ENCODE data around the gene NKD1.
A peak's percentile ranks its signal among the peaks of the same experiment; 100 is the strongest.

The NKD1 gene

DNA sequence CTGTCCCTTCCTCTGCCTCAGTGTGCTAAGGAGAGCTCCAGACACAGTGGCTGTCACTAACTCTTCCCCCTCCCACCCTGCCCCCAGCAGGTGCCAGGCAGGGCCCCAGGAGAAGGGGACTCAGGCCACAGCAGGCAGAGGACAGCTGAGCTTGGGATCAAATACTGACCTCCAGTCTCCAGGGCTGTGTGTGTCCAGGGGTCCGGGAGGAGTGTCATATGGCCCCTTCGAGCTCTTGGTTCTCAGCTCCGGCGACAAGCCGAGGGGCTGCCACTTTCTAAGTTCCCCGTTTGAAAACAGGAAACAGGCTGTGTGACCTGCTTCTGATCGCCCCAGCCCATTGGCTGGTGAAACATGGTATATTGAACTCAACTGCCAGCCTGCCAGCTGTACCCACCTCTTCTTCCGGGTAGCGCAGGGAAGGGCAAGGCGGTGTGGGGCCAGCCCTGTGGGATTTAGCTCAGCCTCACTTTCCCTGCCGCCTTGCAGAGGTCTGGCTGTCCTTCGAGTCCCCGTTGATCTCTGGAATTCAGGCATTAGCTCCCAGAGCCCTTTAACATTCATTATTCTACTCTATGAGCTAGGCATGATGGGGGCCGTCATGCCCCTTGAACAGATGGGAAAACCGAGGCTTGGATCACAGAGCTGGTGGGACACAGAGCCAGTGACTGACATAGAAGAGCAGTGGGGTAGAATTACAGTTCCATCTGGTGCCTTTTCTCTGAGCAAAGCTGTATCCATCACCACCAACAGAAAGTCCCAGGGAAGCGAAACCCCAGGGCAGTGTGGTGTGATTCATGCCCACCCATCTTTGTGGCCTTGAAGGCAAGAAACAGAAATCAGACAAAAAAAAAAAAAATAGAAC lies 133.1 kb downstream of the NKD1 start, which contains the start of gene SNX20:
Gene SNX20 (minus strand): TSS at position 292 of the 865 bp plus-strand sequence. CDS start 3,786 bp downstream, outside the sequence.
- DNase-seq = peak; percentile 72

GRCh38 chr16:50683689-50684374 lies 135.6 kb downstream of the NKD1 start:
- no peak for DNase-seq

- DNase-seq = no peak
Measured at GRCh38 chr16:50684823-50685461, 136.7 kb downstream of the NKD1 start.

- no peak for DNase-seq
Measured at GRCh38 chr16:50685462-50686063, 137.4 kb downstream of the NKD1 start.

- no peak for DNase-seq
Measured at GRCh38 chr16:50688083-50688482, 139.9 kb downstream of the NKD1 start.

DNA sequence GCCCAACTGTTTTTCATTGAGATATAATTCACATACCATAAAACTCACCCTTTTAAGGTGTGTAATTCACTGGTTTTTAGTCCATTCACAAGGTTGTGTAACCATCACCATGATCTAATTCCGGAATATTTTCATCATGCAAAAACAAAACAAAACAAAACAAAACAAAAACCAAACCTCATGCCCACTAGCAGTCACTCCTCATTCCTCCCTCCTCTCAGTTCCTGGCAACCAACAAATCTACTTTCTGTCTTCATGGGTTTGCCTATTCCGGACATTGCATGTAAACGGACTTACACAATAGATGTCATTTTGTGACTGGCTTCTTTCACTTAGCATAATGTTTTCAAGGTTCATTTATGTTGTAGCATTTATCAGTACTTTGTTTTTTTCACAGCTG lies 140.7 kb downstream of the NKD1 start:
- no peak for DNase-seq

- no peak for DNase-seq
Measured at GRCh38 chr16:50690177-50690576, 142.0 kb downstream of the NKD1 start.

DNA sequence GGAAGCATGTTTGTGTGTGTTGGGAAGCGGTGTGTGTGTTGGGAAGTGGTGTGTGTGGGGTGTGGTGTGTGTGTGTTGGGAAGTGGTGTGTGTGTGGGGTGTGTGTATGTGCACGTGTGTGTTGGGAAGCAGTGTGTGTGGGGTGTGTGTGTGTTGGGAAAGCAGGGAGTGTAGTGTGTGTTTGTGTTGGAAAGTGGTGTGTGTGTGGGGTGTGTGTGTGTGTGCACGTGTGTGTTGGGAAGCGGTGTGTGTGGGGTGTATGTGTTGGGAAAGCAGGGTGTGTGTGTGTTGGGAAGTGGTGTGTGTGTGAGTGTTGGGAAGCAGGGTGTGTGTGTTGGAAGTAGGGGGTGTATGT lies 144.4 kb downstream of the NKD1 start:
- DNase-seq = no peak

- DNase-seq = no peak
Measured at GRCh38 chr16:50692999-50693781, 145.0 kb downstream of the NKD1 start, which contains the start of gene NOD2. Gene NOD2, plus strand, starts transcription at chr16:50693606. Its CDS starts 5,890 bp downstream, at chr16:50699496.

GRCh38 chr16:50694206-50694605 lies 146.0 kb downstream of the NKD1 start:
- DNase-seq = no peak

DNA sequence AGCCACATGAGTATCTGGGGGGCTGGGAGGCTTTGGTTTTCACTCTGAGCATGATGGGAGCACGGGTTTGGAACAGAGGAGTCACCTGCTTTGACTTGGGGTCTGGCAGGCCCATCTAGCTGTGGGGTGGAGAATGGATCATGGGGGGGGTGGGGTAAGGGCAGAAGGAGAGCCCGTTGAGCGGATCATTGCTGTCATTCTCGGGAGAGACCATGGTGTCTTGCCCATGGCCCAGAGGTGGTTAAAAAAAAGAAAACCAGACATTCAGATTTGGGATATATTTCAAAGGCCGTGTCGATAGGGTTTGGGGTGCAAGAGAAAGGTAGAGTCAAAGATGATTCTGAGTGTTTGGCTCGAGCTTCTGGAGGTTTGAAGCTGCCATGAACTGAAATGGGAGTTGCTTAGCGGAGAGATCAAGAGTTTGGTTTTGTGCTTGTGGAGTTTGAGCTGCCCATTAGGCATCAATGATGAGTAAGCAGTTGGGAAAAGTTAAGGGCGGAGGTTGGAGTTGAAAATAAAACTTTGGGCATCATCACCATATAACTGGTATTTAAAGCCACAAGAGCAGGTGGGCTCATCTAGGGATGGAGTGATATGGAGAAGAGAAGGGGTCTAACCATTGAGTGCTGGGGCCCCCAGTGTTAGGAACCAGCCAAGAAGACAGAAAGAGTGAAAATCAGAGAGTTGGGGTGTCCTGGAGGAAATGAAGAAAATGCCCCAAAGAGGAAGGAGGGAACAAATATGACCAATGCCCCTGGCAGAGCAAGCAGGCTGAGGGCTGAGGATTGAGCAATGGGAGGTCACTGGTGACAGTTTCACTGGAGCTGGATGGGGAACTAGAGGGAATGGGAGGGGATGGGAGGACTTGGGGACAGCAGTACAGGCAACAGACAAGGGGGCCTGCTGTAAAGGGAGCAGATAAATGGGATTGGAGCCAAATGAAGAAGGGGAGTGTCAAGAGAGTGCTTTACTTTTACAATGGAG lies 147.1 kb downstream of the NKD1 start:
- no peak for DNase-seq

DNA sequence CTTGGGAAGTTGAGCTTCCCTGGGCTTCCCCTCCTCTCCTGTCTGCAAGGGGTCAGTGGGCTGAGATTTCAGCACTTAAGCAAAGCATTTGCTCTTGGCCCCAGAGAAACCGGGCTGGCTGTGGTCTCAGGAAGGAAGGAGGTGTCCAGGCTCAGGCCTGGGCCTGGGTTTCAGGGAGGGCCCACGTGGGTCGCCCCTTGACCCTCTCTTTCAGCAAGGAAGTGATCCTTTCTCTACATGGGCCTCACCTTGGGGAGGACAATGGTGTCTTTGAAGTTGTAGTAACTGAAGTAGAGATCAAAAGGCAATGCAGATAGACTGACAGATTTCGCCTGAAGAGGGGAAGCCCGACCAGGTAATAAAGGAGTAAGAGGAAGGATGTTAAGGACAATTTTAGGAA lies 147.9 kb downstream of the NKD1 start:
- no peak for DNase-seq

GRCh38 chr16:50696575-50697420 lies 148.6 kb downstream of the NKD1 start:
- no peak for DNase-seq

- DNase-seq = no peak
Measured at GRCh38 chr16:50697421-50697715, 149.2 kb downstream of the NKD1 start.

DNA sequence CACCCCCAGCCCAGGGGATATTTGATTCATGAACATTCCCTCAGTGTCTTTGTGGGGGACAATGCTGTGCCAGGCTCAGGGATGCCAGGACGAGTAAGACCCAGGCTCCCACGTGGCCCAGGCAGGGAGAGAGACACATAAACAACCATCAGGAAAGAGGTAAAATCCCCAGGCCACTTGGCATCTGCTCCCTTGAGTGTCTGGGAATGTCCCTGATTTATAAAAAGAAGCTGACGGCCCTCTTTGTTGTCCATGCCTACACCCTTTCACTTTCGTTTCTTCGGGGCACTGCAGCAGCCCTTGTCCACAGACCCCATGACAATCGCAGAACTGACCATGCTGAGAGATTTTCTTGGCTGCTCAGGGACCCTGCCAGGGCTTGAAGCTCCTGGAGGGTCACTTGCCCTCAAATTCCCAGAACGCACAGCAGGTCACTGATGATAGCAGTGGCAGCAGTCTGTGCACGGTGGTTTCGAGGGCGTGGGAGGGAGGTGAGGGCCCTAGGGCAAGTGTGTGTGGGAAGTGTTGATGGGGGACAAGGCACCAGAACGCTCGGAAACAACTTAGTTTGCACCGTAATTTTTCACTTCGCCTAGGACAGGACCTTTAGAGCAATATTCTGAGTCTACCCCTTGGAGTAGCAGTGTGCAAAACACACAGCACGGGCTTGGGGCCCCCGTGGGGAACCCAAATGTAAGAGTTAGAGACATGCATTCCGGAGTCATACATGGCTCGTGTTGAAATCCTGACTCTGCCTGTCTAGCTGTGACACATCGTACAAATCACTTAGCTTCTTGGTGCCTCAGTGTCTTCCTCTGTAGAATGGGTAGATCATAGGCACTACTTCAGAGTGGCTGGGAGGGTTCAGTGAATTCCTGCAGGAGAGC lies 149.9 kb downstream of the NKD1 start:
- DNase-seq = no peak

Data from NCI-H2171 (cell line).